ENCODE results near the gene ETFA. TPM values are rescaled to one million over a fixed set of nuclear protein-coding genes. Genes with fewer than 3 reads are reported as not detected.
A peak's percentile ranks its signal among the peaks of the same experiment; 100 is the strongest.
"Not testable (repeated sequence)": the region's sequence is repeated elsewhere in the genome, so short reads cannot be mapped to it uniquely, and the experiment has no call there.

Gene ETFA
- total and polyA plus RNA-seq, 2 donors from 2014 or later = 90.1 to 261 TPM

GRCh38 chr15:76274226-76274625 lies 37.0 kb downstream of the ETFA start:
- H3K4me3 ChIP-seq (ENCODE audit: low read length in 3 of 3) = no peak overlapping the region
- H3K9me3 ChIP-seq (ENCODE audit: control insufficient read depth in 2 of 3, insufficient read depth in 1 of 3, low read length in 3 of 3) = peaks cover 0 to 4% (median 4%) of the 10 kb centered on the region in 3 donors
- FAIRE-seq (no peak), DNase-seq (peak in 1 of 5 donors; percentile 11)
- no peaks in the 10 kb centered on the region for H3K4me1 ChIP-seq (ENCODE audit: control insufficient read depth in 2 of 3, insufficient read depth in 2 of 3, low read depth in 1 of 3, low read length in 3 of 3)
- H3K36me3 ChIP-seq (ENCODE audit: control insufficient read depth in 2 of 3, insufficient read depth in 3 of 3, low read length in 3 of 3) = peaks cover 3 to 29% (median 14%) of the 10 kb centered on the region in 3 donors
- no peak overlapping the region for H3K27ac ChIP-seq (ENCODE audit: low read depth in 2 of 2, low read length in 2 of 2)
- no peak overlapping the region for H3K9ac ChIP-seq (ENCODE audit: low read length in 3 of 3)
- no peak for TF ChIP-seq CTCF (IDR thresholded peaks at IDR 0.05; ENCODE audit: borderline replicate concordance, extremely low read depth, insufficient read depth)
- no peaks in the 10 kb centered on the region for H3K27me3 ChIP-seq (ENCODE audit: control insufficient read depth, insufficient read depth, low read length)
- intact Hi-C loops (cut with DNase I) = no loop called here

DNA sequence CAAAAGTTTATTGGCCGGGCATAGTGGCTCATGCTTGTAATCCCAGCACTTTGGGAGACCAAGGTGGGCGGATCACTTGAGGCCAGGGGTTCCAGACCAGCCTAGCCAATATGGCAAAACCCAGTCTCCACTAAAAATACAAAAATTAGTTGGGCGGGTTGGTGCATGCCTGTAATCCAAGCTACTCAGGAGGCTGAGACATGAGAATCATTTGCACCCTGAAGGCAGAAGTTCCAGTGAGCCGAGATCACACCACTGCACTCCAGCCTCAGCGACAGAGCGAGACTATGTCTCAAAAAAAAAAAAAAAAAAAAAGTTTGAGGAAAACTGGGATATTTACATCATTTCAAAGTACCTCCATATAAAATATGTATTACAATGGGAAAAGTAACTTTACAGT lies 40.4 kb downstream of the ETFA start:
- intact Hi-C loops (cut with DNase I) = no loop called here

DNA sequence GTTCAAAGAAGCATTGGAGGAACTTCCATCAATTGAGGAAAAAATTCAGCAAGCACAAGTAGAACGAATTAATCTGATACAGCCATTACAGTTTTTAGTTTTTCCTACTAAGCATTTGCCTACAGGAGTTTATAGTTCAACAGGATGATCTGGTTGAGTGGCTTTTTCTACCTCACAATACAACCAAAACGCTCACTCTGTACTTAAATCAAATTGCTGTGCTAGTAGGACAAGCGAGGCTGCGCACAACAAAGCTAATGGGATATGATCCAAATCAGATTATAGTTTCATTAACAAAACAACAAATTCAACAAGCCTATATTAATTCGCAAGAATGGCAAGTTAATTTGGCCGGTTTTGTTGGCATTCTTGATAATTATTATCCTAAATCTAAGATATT lies 44.2 kb downstream of the ETFA start:
- H3K4me3 ChIP-seq (ENCODE audit: low read length in 3 of 3) = no peak overlapping the region
- no peak overlapping the region for H3K27ac ChIP-seq (ENCODE audit: low read depth in 2 of 2, low read length in 2 of 2)
- no peaks in the 10 kb centered on the region for H3K27me3 ChIP-seq (ENCODE audit: control insufficient read depth, insufficient read depth, low read length)
- H3K4me1 ChIP-seq (ENCODE audit: control insufficient read depth in 2 of 3, insufficient read depth in 2 of 3, low read depth in 1 of 3, low read length in 3 of 3) = no peaks in the 10 kb centered on the region
- intact Hi-C loops (cut with DNase I) = no loop called here
- peaks cover 2 to 27% (median 11%) of the 10 kb centered on the region in 3 donors for H3K9me3 ChIP-seq (ENCODE audit: control insufficient read depth in 2 of 3, insufficient read depth in 1 of 3, low read length in 3 of 3)
- no peak for TF ChIP-seq CTCF (IDR thresholded peaks at IDR 0.05; ENCODE audit: borderline replicate concordance, extremely low read depth, insufficient read depth)
- DNase-seq (no peak), FAIRE-seq (no peak)
- no peak overlapping the region for H3K9ac ChIP-seq (ENCODE audit: low read length in 3 of 3)
- H3K36me3 ChIP-seq (ENCODE audit: control insufficient read depth in 2 of 3, insufficient read depth in 3 of 3, low read length in 3 of 3) = peaks cover 0 to 23% (median 14%) of the 10 kb centered on the region in 3 donors

More for the DNA sequence above, 40.4 kb downstream of the ETFA start:
- DNase-seq (no peak), FAIRE-seq (no peak)
- H3K9me3 ChIP-seq (ENCODE audit: control insufficient read depth in 2 of 3, insufficient read depth in 1 of 3, low read length in 3 of 3) = peaks cover 0 to 19% (median 7%) of the 10 kb centered on the region in 3 donors
- no peak overlapping the region for H3K9ac ChIP-seq (ENCODE audit: low read length in 3 of 3)
- H3K27ac ChIP-seq (ENCODE audit: low read depth in 2 of 2, low read length in 2 of 2) = no peak overlapping the region
- TF ChIP-seq CTCF (IDR thresholded peaks at IDR 0.05; ENCODE audit: borderline replicate concordance, extremely low read depth, insufficient read depth) = no peak
- no peaks in the 10 kb centered on the region for H3K27me3 ChIP-seq (ENCODE audit: control insufficient read depth, insufficient read depth, low read length)
- H3K4me3 ChIP-seq (ENCODE audit: low read length in 3 of 3) = no peak overlapping the region
- H3K4me1 ChIP-seq (ENCODE audit: control insufficient read depth in 2 of 3, insufficient read depth in 2 of 3, low read depth in 1 of 3, low read length in 3 of 3) = no peaks in the 10 kb centered on the region
- H3K36me3 ChIP-seq (ENCODE audit: control insufficient read depth in 2 of 3, insufficient read depth in 3 of 3, low read length in 3 of 3) = peaks cover 0 to 16% (median 14%) of the 10 kb centered on the region in 3 donors

DNA sequence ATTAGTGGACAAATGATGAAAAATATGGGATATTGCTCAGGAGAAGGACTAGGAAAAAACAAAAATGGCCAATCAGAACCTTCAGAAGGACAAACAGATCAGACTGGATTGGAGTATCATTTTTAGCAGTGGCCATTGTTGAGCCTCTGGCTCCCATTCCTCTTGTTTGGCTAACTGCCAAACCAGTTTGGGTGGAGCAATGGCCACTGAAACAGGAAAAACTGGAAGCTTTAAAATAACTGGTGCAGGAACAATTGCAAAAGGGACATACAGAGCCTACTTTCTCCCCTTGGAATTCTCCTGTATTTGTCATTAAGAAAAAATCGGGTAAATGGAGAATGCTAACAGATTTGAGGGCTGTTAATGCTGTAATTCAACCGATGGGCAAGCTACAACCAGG lies 45.5 kb downstream of the ETFA start:
- H3K36me3 ChIP-seq (ENCODE audit: control insufficient read depth in 2 of 3, insufficient read depth in 3 of 3, low read length in 3 of 3) = peaks cover 0 to 21% (median 15%) of the 10 kb centered on the region in 3 donors
- DNase-seq; H3K4me1 ChIP-seq (ENCODE audit: control insufficient read depth in 2 of 3, insufficient read depth in 2 of 3, low read depth in 1 of 3, low read length in 3 of 3); H3K9ac ChIP-seq (ENCODE audit: low read length in 3 of 3); FAIRE-seq; intact Hi-C loops (cut with DNase I); H3K27ac ChIP-seq (ENCODE audit: low read depth in 2 of 2, low read length in 2 of 2); H3K4me3 ChIP-seq (ENCODE audit: low read length in 3 of 3); H3K27me3 ChIP-seq (ENCODE audit: control insufficient read depth, insufficient read depth, low read length): not testable (repeated sequence)
- peaks cover 2 to 27% (median 11%) of the 10 kb centered on the region in 3 donors for H3K9me3 ChIP-seq (ENCODE audit: control insufficient read depth in 2 of 3, insufficient read depth in 1 of 3, low read length in 3 of 3)
